ENCODE data around the gene SLC26A11.
"Not testable (repeated sequence)": the region's sequence is repeated elsewhere in the genome, so short reads cannot be mapped to it uniquely, and the experiment has no call there.

Gene SLC26A11

DNA sequence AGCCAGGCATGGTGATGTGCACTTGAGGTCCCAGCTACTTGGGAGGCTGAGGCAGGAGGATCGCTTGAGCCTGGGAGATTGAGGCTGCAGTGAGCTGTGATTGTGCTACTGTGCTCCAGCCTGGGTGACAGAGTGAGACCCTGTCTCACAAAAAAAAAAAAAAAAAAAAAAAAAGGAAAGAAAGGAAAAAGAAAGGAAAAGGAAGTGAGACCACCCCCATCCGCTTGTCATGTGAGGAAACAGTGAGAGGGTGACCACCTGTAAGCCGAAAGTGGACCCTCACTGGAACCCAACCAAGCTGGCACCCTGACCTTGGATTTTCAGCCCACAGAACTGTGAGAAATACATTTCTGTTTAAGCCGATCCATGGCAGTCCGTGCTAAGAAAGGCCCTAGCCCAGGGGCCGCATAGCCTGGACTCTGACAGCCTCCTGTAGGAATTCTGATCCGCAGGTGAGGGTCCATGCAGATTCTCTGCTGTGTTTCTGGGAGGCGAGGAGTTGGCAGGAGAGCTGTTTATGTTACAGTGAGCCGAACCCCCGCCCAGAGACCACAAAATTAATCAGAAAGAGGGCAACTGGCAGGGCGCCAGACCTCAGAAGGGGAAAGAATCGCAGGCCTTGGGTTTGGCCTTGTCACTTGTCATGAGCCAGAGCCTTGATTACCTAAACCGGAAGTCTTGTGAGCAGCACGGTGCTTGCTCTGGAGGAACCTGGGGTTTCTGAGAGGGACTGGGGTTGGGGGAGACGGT is 1.0 kb upstream of the SLC26A11 start:
- peak; percentile 2 for DNase-seq

DNA sequence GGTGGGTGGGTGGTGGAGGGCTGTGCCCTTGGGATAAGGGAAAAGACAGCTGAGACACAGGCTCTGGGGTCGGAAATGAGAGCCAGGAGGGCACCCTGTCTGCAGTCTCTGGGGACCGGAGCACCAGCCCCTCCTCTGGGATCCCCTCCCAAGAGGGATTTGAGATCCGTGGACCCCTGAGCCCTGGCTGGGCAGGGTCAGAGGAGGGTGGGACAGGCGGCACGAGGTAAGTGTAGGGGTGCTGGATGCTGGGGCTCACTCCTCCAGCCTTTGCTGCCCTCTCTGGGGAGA is 519 bp upstream of the SLC26A11 start:
- no peak for DNase-seq

DNA sequence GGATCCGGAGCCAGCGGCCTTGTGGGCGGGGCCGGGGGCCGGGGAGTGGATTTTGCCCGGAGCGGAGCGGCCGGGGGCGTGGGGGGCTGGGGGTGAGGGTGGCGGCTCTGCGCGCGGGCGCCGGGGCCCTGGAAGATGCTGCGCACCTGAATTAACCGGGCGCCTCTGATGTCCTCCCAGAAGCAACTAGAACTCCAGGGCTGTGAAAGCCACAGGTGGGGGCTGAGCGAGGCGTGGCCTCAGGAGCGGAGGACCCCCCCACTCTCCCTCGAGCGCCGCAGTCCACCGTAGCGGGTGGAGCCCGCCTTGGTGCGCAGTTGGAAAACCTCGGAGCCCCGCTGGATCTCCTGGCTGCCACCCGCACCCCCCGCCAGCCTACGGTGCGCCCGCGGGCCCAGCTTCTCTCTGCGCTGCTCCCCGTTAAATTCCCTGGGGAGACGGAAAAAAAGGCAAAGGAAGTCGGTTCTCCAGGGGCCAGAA is 549 bp downstream of the SLC26A11 start:
- DNase-seq, result no peak

DNA sequence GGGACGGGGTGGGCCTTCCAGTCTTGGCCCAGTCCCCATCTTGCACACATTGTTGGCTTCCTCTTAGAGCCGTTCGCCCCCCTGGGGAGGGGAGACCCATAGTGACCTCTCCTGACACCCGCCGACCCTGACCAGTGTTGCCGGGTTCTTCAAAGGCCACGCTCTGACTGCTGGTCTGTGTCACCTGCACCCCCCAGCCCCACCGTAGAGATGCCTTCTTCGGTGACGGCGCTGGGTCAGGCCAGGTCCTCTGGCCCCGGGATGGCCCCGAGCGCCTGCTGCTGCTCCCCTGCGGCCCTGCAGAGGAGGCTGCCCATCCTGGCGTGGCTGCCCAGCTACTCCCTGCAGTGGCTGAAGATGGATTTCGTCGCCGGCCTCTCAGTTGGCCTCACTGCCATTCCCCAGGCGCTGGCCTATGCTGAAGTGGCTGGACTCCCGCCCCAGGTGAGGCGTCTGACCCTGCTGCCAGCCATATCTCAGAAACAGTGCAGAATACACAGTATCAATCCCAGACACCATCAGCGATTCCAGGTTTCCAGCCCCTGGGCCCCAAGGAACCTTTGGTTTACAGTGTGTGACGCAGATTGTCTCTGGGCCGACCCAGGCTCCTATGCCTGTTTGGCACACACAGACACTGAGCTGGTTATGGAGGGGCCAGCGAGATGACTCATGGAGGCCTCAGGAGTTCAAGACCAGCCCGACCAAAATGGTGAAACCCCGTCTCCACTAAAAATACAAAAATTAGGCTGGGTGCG is 1.3 kb downstream of the SLC26A11 start:
- DNase-seq, result no peak

DNA sequence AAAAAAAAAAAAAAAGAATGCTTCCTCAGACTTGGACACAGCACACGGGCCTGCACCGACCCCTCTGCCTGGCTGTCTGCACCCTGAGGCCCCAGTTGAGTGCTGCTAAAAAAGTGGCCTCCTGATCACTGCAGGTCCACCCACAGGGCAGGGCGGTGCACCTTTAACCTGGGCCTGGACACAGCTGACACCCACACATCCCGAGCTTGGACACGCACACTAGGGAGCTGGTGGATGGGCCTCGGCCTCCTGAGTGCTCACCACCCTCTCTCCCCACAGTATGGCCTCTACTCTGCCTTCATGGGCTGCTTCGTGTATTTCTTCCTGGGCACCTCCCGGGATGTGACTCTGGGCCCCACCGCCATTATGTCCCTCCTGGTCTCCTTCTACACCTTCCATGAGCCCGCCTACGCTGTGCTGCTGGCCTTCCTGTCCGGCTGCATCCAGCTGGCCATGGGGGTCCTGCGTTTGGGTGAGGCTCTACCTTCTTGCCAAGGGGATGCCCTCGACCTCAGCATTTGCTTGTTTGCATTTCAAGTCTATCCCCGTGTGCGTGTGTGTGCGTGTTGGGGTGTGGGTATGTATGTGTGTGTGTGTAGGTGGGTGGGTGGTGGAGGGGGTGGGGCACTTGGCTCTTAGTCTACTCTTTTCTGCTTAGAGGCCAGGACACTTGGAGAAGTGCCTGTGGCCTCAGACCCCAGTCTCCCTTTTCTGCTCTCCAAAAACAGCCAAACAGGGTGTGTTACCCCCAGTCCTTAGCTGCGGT is 2.3 kb downstream of the SLC26A11 start:
- DNase-seq, result no peak

DNA sequence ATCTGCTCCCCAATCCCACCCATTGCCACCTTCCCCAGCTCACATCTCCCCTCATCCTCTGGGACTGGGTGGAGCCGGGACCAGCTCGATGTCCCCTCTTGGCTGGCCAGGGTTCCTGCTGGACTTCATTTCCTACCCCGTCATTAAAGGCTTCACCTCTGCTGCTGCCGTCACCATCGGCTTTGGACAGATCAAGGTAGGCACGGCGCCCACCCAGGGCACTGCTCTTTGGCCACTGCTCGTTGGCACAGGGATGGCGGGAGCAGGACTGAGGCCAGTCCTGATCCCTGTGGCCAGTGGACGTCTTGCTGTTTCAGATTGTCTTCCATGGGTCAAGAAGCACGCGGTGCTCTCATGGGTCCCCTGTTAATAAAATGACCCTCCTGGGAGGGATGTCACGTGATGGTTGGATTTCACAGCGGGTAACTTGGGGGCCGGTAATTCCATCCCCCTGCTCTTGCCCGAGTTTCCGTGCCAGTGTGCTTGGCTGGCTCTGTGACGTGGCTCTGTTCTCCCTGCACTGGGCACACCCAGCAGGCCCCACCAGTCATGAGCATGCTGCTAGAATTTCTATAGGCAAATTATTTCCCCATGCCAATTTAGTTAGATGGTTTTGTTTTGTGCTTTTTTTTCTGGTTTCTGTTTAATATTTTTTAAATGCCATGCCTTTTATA is 3.1 kb downstream of the SLC26A11 start:
- no peak for DNase-seq

DNA sequence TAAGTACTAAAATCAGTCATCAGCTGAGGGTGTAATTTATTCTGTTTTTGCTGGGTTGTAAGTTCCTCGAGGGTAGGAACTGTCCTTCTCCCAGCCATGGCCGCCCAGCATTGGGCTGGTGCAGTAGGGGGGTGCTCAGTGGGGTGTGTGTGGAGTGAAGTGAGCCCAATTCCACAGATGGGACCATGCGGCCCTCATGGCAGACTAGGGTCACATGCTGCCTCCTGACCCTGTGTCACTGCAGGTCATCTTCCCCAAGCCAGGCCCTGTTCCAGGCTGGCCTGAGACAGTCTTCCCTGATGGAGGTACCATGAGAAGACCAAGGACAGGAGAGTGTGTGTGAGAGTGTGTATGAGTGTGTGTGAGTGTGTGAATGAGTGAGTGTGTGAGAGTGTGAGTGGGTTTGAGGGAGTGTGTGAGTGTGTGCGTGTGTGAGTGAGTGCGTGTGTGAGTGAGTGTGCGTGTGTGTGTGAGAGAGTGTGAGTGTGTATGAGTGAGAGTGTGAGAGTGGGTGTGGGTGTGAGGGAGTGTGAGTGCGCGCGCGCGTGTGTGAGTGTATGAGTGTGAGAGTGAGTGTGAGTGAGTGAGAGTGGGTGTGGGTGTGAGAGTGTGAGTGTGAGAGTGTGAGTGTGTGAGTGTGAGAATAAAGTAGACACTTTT is 3.7 kb downstream of the SLC26A11 start:
- no peak for DNase-seq

DNA sequence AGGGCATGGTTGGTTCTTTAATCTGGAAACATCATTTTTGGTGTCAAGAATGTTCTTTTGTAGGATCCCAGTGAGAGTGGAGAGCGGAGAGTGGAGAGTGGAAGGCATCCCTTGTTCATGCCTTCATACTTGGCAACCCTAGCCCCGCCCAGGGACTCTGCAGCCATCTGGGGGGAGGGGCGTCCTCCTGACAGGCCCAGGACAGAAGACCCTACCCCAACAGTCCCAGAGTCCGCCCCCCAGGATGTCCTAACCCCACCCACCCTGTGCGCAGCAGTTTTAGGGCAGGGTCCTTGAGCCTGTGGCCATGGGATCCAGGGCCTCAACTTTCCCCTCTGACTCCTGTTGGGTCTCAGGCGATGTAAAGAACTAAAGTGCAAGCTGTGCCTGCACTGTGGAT is 4.5 kb downstream of the SLC26A11 start:
- DNase-seq, result no peak

DNA sequence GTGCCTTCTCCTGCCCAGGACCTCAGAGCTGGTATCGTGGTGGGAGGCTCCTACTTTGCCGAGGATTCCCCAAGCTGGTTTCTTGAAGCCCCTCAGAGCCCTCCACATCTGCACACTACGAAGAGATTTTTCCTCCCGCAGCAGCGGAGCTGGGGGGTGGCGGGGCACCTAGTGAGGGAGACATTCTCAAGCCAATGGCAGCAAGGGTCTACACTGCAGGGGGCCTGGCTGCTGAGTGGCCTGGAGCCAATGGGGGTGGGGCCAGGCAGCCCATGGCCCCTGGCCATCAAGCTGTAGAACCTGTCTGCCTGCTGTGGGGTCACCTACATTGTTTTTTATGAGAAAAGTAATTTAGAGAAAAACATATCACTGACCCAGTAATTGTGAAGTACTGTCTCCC is 5.0 kb downstream of the SLC26A11 start:
- no peak for DNase-seq

DNA sequence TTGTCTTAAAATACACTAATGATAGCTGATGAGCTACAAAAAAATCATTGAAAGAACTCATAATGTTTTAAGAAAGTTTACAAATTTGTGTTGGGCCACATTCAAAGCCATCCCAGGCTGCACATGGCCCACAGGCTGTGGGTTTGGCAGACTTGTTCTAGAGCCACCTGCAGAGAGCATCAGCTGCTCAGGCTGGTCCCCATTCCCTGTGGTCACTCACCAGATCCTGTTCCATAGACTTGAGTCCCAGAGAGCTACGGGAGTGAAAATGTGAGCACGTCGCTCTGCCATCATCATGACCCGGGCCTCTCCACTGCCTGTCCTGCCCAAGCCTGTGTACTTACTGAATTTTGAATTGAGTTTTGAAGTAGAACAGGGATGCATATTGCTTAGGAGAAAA is 6.9 kb downstream of the SLC26A11 start:
- no peak for DNase-seq

DNA sequence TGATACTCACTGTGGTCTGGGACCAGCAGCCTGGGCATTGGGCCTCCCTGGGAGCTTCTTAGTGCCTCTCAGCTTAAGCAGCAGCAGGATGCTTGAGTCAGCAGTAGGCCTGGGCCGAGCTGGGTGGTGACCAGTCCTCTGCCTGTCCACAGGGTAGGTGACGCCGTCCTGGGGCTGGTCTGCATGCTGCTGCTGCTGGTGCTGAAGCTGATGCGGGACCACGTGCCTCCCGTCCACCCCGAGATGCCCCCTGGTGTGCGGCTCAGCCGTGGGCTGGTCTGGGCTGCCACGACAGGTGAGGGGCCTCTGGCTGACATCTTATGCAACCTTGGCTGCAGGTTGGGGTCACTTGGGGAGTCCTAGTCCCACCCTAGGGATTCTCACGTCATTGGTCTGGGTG is 7.4 kb downstream of the SLC26A11 start:
- DNase-seq, result no peak

DNA sequence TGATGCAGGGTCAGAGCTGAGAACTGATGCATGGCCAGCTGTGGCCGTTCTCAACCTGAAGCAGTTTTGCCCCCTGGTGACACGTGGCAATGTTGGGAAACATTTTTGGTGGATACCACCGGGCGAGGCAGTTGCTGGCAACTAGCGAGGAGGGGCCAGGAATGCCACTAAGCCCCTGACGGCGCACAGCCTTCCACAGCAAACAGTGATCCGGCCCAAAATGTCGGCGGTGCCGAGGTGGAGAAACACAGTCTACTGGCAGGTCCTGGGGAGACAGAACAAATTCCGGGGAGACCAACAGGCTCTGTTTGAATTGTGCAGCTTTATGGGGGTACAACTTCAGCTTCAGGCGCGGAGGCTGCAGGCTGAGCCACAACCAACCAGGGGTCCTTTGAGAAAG is 8.2 kb downstream of the SLC26A11 start:
- DNase-seq, result no peak

DNA sequence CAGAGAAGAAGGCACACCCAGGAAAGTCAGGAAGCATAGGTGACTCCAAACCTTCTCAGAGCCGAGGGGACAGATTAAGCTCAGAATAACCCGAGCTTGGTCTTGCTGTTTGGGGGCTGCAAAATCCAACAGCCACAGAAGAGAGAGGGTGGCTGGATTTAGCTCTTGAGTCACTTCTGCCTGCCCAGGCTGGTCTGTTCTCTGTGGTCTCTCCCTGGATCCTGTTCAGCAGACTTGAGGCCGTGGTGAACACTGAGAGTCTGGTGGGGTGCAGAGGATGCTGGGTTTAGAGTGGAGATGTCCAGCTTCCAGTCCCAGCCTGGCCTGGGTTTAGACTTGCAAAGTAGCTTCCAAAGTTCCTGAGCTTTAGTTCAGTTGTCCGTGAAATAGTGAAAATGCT is 8.8 kb downstream of the SLC26A11 start:
- no peak for DNase-seq

DNA sequence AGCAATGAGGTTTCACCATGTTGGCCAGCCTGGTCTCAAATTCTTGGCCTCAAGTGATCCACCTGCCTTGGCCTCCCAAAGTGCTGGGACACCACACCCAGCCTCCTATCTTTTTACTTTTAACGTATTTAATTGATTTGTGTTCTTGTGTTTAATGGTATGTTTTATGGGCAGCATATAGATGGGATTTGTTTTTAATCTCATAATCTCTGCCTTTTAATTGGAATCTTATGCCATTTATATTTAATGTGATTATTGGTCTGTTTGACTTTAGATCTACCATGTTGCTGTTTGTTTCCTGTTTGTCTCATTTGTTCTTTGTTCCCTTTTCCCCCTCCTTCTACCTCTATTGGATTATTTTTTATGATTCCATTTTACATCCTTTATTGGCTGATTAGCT is 12.2 kb downstream of the SLC26A11 start:
- no peak for DNase-seq

DNA sequence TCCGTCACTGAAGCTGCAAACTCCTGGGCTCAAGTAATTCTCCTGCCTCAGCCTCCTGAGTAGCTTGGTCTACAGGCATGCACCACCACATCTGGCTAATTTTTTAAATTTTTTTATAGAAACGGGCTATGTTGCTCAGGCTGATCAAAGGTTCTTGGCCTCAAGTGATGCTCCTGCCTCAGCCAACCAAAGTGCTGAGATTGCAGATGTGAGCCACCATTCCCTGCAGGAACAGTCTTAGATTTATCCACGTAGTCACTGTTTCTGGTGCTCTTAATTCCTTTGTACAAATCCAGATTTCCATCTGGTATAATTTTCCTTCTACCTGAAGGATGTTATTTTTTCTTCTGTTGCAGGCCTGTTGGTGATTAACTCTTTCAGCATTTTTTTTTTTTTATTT is 13.0 kb downstream of the SLC26A11 start:
- DNase-seq, result no peak

DNA sequence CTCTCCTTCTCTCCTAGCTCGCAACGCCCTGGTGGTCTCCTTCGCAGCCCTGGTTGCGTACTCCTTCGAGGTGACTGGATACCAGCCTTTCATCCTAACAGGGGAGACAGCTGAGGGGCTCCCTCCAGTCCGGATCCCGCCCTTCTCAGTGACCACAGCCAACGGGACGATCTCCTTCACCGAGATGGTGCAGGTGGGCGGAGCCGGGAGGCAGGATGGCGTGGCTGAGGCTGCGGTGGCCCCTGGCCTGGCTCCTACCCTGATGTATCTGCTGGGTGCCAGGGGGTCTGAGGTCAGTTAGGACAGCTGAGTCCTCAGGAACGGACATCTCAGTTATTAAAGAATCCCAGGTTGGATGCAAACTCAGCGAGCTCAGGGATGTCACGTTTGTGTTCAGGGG is 16.7 kb downstream of the SLC26A11 start:
- no peak for DNase-seq

DNA sequence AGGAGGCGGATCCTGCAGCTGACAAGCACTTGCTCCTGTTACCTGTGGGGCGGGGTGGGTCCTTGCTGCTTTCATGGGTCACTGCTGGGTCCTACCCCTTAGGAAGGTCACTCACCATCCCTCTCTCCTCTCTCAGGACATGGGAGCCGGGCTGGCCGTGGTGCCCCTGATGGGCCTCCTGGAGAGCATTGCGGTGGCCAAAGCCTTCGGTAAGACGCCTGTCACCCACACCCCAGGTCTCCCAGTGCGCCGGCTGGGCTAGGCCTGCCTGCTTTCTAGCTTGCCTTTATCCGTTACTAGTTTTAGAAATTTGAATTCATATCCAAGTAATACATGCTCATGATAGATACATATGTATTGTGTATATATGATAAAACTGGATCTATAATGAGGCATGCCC is 17.2 kb downstream of the SLC26A11 start:
- DNase-seq, result no peak

DNA sequence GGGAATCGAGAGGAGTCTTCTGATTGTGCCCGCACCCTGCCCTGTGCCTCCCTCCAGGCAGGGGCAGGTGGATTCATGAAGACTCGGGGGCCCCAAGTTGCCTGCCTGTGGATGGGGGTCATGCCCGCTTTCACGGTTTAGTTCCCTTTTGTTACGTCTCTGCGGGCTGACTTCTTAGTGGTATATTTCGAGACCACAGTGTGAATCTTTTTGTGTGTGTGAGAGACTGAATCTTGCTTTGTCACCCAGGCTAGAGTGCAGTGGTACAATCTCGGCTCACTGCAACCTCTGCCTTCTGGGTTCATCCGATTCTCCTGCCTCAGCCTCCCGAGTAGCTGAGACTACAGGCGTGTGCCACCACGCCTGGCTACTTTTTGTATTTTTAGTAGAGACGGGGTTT is 22.3 kb downstream of the SLC26A11 start:
- DNase-seq, result no peak

DNA sequence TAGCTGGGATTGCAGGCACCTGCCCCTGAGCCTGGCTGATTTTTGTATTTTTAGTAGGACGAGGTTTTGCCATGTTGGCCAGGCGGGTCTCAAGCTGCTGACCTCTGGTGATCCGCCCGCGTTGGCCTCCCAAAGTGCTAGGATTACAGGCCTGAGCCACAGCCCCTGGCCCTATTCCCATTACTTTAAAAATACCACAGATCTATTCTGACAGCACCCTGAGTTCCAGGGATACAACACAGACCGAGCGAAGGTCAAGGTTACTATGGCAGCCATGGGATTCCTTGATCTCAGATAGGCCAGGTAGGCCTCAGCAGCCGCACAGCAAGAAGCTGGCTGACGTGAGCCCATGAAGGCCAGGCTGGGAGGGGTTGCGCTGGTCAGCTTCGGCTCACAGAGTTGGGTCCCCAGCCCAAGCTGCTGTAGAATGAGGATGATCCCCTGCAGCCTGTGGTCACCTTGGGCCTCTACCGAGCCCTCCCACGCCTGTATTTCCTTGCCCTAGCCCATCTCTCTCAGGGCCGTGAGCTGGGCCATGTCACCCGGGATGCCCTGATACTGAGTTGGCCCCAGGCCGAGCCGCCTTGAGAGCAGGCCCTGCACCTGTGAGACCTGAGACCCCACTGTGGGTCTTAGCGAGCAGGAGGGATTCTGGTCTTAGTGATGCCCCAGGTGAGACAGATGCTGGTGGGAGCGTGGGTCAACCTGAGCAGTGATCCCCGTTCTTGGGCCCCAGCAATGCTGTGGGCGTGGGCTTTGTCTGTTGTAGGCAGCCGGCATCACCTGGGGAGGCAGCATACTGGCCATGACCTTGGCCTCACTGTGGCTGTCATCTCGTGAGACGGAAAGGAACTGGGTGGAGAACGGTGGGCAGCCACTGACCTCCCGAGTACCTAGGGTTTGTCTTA is 23.6 kb downstream of the SLC26A11 start:
- no peak for DNase-seq

DNA sequence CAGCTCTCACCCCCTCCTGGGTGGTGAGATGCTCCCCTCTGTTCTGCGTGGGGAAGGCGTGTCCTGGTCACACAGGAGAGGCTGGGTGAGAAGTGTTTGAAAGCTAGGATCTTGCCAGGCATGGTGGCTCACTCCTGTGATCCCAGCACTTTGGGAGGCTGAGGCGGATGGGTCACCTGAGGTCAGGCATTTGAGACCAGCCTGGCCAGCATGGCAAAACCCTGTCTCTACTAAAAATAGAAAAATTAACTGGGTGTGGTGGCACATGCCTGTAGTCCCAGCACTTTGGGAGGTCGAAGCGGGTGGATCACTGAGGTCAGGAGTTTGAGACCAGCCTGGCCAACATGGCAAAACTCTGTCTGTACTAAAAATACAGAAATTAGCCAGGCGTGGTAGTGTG is 24.2 kb downstream of the SLC26A11 start:
- not testable (repeated sequence) for DNase-seq

DNA sequence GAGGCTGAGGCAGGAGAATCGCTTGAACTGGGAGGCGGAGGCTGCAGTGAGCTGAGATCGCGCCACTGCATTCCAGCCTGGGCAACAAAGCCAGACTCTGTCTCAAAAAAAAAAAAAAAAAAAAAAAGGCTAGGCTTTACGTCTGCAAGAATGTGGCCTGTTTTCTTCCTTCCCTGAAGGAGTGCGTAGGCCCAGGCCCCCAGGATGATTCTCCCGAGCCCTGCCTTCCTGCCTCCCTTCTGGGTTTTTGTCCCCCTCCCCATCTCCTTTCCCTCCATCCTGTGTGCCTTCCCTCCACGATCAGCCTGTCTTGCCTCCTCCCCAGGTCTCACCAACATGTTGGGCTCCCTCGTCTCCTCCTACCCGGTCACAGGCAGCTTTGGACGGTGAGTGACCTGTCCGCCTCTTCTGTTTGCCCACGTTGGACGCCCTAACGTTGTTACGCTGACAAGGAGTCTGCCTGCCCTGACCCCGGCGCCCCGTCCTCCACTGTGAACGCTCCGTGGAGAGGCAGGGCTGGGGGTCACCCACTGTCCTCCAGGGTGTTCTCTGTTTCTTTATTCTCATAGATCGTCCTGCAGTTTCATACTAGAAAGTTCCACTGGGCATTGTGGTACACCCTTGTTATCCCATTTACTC is 24.8 kb downstream of the SLC26A11 start:
- DNase-seq, result no peak

Measured in NCI-H2029 treated with DMSO at 0.1 percent for 48 hours (cell line).